Breast epithelium (tissue), 3 donors: ENCODE measurements around the gene ADRA2B.
"Not testable (repeated sequence)": the region's sequence is repeated elsewhere in the genome, so short reads cannot be mapped to it uniquely, and the experiment has no call there.

Experiments
- POLR2A ChIP-seq: fragments of 450-650 bp; IDR thresholded peaks from one replicate; pipeline ENCODE4 v1.6.1; 2016; ENCODE audit warnings: antibody characterized with exemption, mild to moderate bottlenecking, moderate library complexity
- POLR2AphosphoS5 ChIP-seq, 3 donors: sonication (generic); formaldehyde crosslinking; IDR thresholded peaks; one replicate each; pipeline ENCODE4 v1.6.1; 2017; ENCODE audit warnings: antibody characterized with exemption in 3 of 3
- TF ChIP-seq, protein P1 (sequence below), 3 donors: fragments of 450-650 bp; IDR thresholded peaks; one replicate each; pipeline ENCODE4 v1.5.1; 2016 to 2017; ENCODE audit warnings: antibody characterized with exemption in 3 of 3, mild to moderate bottlenecking in 3 of 3, moderate library complexity in 3 of 3

DNA sequence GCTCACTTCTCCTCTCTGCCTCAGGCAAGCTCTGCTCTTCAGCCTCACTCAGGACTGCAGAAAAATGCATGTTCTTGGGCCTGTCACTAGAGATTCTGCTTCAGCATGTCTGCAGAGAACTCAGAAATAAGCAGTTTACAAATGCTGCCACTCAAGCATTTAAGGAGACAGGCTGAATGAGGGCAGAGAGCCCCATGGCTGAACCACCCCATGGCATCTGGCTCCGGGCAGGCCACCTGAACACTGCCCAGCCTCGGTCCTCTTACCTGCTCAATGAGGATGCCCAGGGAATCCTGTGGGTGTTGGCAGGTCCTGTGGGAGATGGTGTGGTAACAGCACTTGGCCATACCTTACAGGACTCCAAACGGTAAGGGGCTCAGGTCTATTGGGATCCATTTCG is 50.4 kb downstream of the ADRA2B start:
- TF ChIP-seq, protein P1, sequence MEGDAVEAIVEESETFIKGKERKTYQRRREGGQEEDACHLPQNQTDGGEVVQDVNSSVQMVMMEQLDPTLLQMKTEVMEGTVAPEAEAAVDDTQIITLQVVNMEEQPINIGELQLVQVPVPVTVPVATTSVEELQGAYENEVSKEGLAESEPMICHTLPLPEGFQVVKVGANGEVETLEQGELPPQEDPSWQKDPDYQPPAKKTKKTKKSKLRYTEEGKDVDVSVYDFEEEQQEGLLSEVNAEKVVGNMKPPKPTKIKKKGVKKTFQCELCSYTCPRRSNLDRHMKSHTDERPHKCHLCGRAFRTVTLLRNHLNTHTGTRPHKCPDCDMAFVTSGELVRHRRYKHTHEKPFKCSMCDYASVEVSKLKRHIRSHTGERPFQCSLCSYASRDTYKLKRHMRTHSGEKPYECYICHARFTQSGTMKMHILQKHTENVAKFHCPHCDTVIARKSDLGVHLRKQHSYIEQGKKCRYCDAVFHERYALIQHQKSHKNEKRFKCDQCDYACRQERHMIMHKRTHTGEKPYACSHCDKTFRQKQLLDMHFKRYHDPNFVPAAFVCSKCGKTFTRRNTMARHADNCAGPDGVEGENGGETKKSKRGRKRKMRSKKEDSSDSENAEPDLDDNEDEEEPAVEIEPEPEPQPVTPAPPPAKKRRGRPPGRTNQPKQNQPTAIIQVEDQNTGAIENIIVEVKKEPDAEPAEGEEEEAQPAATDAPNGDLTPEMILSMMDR (IDR thresholded peaks at IDR 0.05), result not testable (repeated sequence)
- not testable (repeated sequence) for TF ChIP-seq POLR2A; POLR2AphosphoS5 (IDR thresholded peaks at IDR 0.05)
